GM10248 (cell line): Measurements from ENCODE around the gene EFCAB6.

ENCODE experiments used
- CTCF ChIA-PET: fragments of 300-600 bp; sonication (Branson Sonifier 250); formaldehyde crosslinking; extraction: SDS; loops from one replicate; lab custom pipeline; 2021; ENCODE audit warnings: antibody characterized with exemption; lab: Yijun Ruan, JAX
- POLR2A ChIA-PET: fragments of 350-650 bp; sonication (Branson Sonifier 250); formaldehyde crosslinking; extraction: SDS; loops from one replicate; lab custom pipeline; 2020; ENCODE audit warnings: antibody characterized with exemption; lab: Yijun Ruan, JAX
- DNase-seq: peaks from one replicate; pipeline ENCODE4 v3.0.0; 2012; ENCODE audit errors: extremely low spot score
- CTCF ChIP-seq: IDR thresholded peaks from 2 replicates; pipeline ENCODE4 v1.5.1; 2012; ENCODE audit warnings: mild to moderate bottlenecking, low read depth; ENCODE audit errors: extremely low read depth, missing control alignments, control extremely low read depth

EFCAB6 gene

DNA sequence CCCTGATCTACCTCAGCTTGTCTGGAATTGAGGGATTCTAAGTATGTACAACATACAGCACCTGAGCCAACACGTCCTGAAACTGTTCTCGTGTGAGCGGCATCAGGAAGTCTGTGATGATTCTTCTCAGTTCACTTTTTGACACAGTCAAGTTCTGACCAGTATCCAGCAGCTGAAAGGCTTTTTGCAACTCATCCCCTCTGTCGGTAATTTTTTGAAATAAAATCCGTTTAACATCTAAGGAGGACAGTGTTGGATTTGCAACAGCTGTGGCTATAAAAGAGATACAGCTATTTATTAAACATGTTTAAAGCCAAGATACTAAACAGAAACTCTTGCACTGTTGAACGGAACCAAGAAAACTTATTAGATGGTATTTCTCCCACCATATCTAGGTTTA is 39.3 kb downstream of the EFCAB6 start:
- DNase-seq, result no peak
- TF ChIP-seq CTCF, result no peak
- ChIA-PET CTCF (interaction anchor here (1.2 kb wide), 1 partner anchor 8 kb away, joined by 4 read pairs; no protein-coding TSS in a partner anchor), POLR2A (no interaction called here)

GRCh38 chr22:43755452-43755851 is 56.7 kb downstream of the EFCAB6 start:
- ChIA-PET POLR2A (no interaction called here), CTCF (interaction anchor here (1.0 to 1.4 kb wide), 3 partner anchors 9 to 23 kb away, joined by 3 read pairs; no protein-coding TSS in a partner anchor)
- no peak for DNase-seq
- TF ChIP-seq CTCF, result no peak

DNA sequence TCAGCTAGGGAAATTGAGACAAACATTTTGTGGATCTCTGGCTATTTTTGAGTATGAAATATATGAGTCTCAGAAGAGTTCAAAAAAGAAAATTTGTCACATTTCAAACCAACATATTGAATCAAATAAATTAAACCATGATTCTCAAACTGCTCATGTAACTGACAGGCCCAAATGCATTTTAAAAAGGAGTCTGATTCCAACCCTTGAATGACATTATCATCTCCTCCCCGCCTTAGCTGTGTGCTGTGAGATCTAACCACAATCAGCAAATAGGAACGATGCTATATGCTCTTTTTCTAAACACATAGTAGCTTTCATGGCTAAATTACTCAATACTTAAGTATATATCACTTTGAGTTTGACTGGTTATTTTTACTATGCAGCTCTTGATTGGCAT is 57.1 kb downstream of the EFCAB6 start:
- no peak for DNase-seq
- TF ChIP-seq CTCF, result no peak
- ChIA-PET CTCF (interaction anchor here (1.0 kb wide), 1 partner anchor 23 kb away, joined by 3 read pairs; no protein-coding TSS in a partner anchor), POLR2A (no interaction called here)

- TF ChIP-seq CTCF, result no peak
- CTCF ChIA-PET, result no interaction called here
- DNase-seq, result no peak
- POLR2A ChIA-PET, result no interaction called here
Observed at GRCh38 chr22:43754176-43754575, 57.9 kb downstream of the EFCAB6 start.

- DNase-seq, result no peak
- no peak for TF ChIP-seq CTCF
- CTCF ChIA-PET, result no interaction called here
- POLR2A ChIA-PET, result no interaction called here
Observed at GRCh38 chr22:43753688-43754087, 58.4 kb downstream of the EFCAB6 start.

GRCh38 chr22:43750751-43751150 is 61.4 kb downstream of the EFCAB6 start:
- ChIA-PET POLR2A (no interaction called here), CTCF (interaction anchor here (0.7 to 1.3 kb wide), 4 partner anchors 8 to 134 kb away, joined by 3 to 4 read pairs (median 3); no protein-coding TSS in a partner anchor)
- DNase-seq, result no peak
- TF ChIP-seq CTCF, result no peak
